ENCODE measurements around the gene UBTD2.

UBTD2 gene

GRCh38 chr5:172303572-172304335 lies 20.2 kb upstream of the UBTD2 start (continued):
- no peak for TF ChIP-seq ZNF549 (tag by site-specific recombination; IDR thresholded peaks at IDR 0.05)
- TF ChIP-seq, protein P1, sequence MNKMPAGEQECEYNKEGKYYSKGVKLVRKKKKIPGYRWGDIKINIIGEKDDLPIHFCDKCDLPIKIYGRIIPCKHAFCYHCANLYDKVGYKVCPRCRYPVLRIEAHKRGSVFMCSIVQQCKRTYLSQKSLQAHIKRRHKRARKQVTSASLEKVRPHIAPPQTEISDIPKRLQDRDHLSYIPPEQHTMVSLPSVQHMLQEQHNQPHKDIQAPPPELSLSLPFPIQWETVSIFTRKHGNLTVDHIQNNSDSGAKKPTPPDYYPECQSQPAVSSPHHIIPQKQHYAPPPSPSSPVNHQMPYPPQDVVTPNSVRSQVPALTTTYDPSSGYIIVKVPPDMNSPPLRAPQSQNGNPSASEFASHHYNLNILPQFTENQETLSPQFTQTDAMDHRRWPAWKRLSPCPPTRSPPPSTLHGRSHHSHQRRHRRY (tag by site-specific recombination; IDR thresholded peaks at IDR 0.05): no peak
- TF ChIP-seq GLIS1 (tag by site-specific recombination; IDR thresholded peaks at IDR 0.05): no peak
- TF ChIP-seq ZNF76 (tag by site-specific recombination; IDR thresholded peaks at IDR 0.05; ENCODE audit: borderline replicate concordance, low read depth): peak; percentile 89
- TF ChIP-seq GFI1B (tag by site-specific recombination; IDR thresholded peaks at IDR 0.05): no peak
- no peak for TF ChIP-seq ZNF830 (tag by site-specific recombination; IDR thresholded peaks at IDR 0.05; ENCODE audit: low read depth)
- TF ChIP-seq, protein P2, sequence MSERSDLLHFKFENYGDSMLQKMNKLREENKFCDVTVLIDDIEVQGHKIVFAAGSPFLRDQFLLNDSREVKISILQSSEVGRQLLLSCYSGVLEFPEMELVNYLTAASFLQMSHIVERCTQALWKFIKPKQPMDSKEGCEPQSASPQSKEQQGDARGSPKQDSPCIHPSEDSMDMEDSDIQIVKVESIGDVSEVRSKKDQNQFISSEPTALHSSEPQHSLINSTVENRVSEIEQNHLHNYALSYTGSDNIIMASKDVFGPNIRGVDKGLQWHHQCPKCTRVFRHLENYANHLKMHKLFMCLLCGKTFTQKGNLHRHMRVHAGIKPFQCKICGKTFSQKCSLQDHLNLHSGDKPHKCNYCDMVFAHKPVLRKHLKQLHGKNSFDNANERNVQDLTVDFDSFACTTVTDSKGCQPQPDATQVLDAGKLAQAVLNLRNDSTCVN (tag by site-specific recombination; optimal IDR thresholded peaks at IDR 0.05): no peak
- TF ChIP-seq ZNF248 (tag by site-specific recombination; IDR thresholded peaks at IDR 0.05): no peak
- no peak for TF ChIP-seq ZNF157 (tag by site-specific recombination; IDR thresholded peaks at IDR 0.05)
- TF ChIP-seq YY1 (tag by site-specific recombination; IDR thresholded peaks at IDR 0.05): no peak
- no peak for TF ChIP-seq ZBTB17 (tag by site-specific recombination; IDR thresholded peaks at IDR 0.05)
- TF ChIP-seq HOXC10 (CRISPR knock-in tag; IDR thresholded peaks at IDR 0.05): no peak
- TF ChIP-seq ZNF768 (tag by site-specific recombination; IDR thresholded peaks at IDR 0.05): no peak
- no peak for TF ChIP-seq SETDB1 (IDR thresholded peaks at IDR 0.05; ENCODE audit: insufficient read length, low read length)
- no peak for TF ChIP-seq ZNF521 (tag by site-specific recombination; IDR thresholded peaks at IDR 0.05)
- TF ChIP-seq ZNF280C (tag by site-specific recombination; IDR thresholded peaks at IDR 0.05): no peak
- TF ChIP-seq, protein P3, sequence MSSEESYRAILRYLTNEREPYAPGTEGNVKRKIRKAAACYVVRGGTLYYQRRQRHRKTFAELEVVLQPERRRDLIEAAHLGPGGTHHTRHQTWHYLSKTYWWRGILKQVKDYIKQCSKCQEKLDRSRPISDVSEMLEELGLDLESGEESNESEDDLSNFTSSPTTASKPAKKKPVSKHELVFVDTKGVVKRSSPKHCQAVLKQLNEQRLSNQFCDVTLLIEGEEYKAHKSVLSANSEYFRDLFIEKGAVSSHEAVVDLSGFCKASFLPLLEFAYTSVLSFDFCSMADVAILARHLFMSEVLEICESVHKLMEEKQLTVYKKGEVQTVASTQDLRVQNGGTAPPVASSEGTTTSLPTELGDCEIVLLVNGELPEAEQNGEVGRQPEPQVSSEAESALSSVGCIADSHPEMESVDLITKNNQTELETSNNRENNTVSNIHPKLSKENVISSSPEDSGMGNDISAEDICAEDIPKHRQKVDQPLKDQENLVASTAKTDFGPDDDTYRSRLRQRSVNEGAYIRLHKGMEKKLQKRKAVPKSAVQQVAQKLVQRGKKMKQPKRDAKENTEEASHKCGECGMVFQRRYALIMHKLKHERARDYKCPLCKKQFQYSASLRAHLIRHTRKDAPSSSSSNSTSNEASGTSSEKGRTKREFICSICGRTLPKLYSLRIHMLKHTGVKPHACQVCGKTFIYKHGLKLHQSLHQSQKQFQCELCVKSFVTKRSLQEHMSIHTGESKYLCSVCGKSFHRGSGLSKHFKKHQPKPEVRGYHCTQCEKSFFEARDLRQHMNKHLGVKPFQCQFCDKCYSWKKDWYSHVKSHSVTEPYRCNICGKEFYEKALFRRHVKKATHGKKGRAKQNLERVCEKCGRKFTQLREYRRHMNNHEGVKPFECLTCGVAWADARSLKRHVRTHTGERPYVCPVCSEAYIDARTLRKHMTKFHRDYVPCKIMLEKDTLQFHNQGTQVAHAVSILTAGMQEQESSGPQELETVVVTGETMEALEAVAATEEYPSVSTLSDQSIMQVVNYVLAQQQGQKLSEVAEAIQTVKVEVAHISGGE (tag by site-specific recombination; conservative IDR thresholded peaks at IDR 0.05; ENCODE audit: low read depth): 0 out of 2 replicates have a peak, but pooled peaks have one; percentile 3
- TF ChIP-seq ZNF335 (tag by site-specific recombination; conservative IDR thresholded peaks at IDR 0.05): peak; percentile 54
- TF ChIP-seq FEZF1 (tag by site-specific recombination; IDR thresholded peaks at IDR 0.05): no peak
- TF ChIP-seq ZNF324 (tag by site-specific recombination; IDR thresholded peaks at IDR 0.05): peak; percentile 38; the same call in 1 of the 2 replicates
- TF ChIP-seq, protein P4, sequence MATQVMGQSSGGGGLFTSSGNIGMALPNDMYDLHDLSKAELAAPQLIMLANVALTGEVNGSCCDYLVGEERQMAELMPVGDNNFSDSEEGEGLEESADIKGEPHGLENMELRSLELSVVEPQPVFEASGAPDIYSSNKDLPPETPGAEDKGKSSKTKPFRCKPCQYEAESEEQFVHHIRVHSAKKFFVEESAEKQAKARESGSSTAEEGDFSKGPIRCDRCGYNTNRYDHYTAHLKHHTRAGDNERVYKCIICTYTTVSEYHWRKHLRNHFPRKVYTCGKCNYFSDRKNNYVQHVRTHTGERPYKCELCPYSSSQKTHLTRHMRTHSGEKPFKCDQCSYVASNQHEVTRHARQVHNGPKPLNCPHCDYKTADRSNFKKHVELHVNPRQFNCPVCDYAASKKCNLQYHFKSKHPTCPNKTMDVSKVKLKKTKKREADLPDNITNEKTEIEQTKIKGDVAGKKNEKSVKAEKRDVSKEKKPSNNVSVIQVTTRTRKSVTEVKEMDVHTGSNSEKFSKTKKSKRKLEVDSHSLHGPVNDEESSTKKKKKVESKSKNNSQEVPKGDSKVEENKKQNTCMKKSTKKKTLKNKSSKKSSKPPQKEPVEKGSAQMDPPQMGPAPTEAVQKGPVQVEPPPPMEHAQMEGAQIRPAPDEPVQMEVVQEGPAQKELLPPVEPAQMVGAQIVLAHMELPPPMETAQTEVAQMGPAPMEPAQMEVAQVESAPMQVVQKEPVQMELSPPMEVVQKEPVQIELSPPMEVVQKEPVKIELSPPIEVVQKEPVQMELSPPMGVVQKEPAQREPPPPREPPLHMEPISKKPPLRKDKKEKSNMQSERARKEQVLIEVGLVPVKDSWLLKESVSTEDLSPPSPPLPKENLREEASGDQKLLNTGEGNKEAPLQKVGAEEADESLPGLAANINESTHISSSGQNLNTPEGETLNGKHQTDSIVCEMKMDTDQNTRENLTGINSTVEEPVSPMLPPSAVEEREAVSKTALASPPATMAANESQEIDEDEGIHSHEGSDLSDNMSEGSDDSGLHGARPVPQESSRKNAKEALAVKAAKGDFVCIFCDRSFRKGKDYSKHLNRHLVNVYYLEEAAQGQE (tag by site-specific recombination; IDR thresholded peaks at IDR 0.05): no peak
- TF ChIP-seq, protein P5, sequence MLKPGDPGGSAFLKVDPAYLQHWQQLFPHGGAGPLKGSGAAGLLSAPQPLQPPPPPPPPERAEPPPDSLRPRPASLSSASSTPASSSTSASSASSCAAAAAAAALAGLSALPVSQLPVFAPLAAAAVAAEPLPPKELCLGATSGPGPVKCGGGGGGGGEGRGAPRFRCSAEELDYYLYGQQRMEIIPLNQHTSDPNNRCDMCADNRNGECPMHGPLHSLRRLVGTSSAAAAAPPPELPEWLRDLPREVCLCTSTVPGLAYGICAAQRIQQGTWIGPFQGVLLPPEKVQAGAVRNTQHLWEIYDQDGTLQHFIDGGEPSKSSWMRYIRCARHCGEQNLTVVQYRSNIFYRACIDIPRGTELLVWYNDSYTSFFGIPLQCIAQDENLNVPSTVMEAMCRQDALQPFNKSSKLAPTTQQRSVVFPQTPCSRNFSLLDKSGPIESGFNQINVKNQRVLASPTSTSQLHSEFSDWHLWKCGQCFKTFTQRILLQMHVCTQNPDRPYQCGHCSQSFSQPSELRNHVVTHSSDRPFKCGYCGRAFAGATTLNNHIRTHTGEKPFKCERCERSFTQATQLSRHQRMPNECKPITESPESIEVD (tag by site-specific recombination; IDR thresholded peaks at IDR 0.05): no peak
- TF ChIP-seq ZNF791 (tag by site-specific recombination; IDR thresholded peaks at IDR 0.05): no peak
- no peak for TF ChIP-seq ZFP37 (tag by site-specific recombination; IDR thresholded peaks at IDR 0.05)
- TF ChIP-seq KLF10 (tag by site-specific recombination; IDR thresholded peaks at IDR 0.05): no peak
- TF ChIP-seq ZFP41 (tag by site-specific recombination; IDR thresholded peaks at IDR 0.05; ENCODE audit: borderline replicate concordance): no peak
